22Rv1 (cell line): ENCODE measurements around the gene SLC45A1.

ENCODE experiments used
- H3K27ac ChIP-seq: fragments of 450-650 bp; 2 replicates; pipeline ENCODE4 v1.5.1; 2017
- ZFX ChIP-seq: fragments of 450-650 bp; IDR thresholded peaks from 2 replicates; pipeline ENCODE4 v1.6.1; 2017; ENCODE audit warnings: antibody characterized with exemption, borderline replicate concordance
- TF ChIP-seq, protein P1 (sequence below): fragments of 450-650 bp; IDR thresholded peaks from 2 replicates; pipeline ENCODE4 v1.5.1; 2017; ENCODE audit warnings: mild to moderate bottlenecking

SLC45A1 gene

GRCh38 chr1:8384577-8384976 lies 66.7 kb downstream of the SLC45A1 start:
- H3K27ac ChIP-seq = no peak overlapping the region

GRCh38 chr1:8386247-8386646 lies 68.3 kb downstream of the SLC45A1 start:
- TF ChIP-seq, protein P1, sequence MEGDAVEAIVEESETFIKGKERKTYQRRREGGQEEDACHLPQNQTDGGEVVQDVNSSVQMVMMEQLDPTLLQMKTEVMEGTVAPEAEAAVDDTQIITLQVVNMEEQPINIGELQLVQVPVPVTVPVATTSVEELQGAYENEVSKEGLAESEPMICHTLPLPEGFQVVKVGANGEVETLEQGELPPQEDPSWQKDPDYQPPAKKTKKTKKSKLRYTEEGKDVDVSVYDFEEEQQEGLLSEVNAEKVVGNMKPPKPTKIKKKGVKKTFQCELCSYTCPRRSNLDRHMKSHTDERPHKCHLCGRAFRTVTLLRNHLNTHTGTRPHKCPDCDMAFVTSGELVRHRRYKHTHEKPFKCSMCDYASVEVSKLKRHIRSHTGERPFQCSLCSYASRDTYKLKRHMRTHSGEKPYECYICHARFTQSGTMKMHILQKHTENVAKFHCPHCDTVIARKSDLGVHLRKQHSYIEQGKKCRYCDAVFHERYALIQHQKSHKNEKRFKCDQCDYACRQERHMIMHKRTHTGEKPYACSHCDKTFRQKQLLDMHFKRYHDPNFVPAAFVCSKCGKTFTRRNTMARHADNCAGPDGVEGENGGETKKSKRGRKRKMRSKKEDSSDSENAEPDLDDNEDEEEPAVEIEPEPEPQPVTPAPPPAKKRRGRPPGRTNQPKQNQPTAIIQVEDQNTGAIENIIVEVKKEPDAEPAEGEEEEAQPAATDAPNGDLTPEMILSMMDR = no peak
- no peak for TF ChIP-seq ZFX
- no peak overlapping the region for H3K27ac ChIP-seq

More at GRCh38 chr1:8384577-8384976, 66.7 kb downstream of the SLC45A1 start:
- TF ChIP-seq, protein P1 = no peak
- no peak for TF ChIP-seq ZFX

GRCh38 chr1:8388732-8389562 lies 71.0 kb downstream of the SLC45A1 start:
- no peak overlapping the region for H3K27ac ChIP-seq
- no peak for TF ChIP-seq ZFX
- TF ChIP-seq, protein P1 = no peak

GRCh38 chr1:8389958-8390535 lies 72.1 kb downstream of the SLC45A1 start:
- H3K27ac ChIP-seq = no peak overlapping the region
- TF ChIP-seq, protein P1 = no peak
- TF ChIP-seq ZFX = no peak

- H3K27ac ChIP-seq = no peak overlapping the region
- TF ChIP-seq, protein P1 = no peak
- TF ChIP-seq ZFX = no peak
These were observed 72.8 kb downstream of the SLC45A1 start for GRCh38 chr1:8390707-8391106.

DNA sequence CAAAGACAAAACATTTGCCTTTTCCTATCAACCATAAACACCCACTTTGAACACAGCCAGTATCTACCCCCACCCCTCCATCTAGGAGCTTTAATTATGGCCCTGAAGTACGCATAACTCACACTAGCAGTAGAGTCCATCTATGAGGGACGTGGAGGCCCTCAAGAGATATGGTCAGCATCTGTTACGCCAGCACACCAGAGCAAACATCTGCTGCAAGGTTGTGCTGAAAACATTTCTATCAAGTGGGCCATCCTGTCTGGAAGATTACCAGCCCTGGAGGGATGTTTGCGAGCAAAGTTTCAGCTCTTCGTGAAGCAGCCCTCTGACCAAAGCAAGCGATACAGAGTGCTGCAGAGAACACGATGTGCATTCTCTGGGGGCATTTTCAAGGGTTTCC lies 74.6 kb downstream of the SLC45A1 start:
- H3K27ac ChIP-seq = no peak overlapping the region
- no peak for TF ChIP-seq ZFX
